HG03025 (cell line): ENCODE results near the gene ITGB8.

Source experiments
- ATAC-seq: cut with Tn5 transposase; IDR thresholded peaks from one replicate; pipeline ENCODE4 v1.9.1; 2021; ENCODE audit warnings: mild to moderate bottlenecking, moderate library complexity; ENCODE audit not compliant: unreplicated experiment, low FRiP score

ITGB8 gene

DNA sequence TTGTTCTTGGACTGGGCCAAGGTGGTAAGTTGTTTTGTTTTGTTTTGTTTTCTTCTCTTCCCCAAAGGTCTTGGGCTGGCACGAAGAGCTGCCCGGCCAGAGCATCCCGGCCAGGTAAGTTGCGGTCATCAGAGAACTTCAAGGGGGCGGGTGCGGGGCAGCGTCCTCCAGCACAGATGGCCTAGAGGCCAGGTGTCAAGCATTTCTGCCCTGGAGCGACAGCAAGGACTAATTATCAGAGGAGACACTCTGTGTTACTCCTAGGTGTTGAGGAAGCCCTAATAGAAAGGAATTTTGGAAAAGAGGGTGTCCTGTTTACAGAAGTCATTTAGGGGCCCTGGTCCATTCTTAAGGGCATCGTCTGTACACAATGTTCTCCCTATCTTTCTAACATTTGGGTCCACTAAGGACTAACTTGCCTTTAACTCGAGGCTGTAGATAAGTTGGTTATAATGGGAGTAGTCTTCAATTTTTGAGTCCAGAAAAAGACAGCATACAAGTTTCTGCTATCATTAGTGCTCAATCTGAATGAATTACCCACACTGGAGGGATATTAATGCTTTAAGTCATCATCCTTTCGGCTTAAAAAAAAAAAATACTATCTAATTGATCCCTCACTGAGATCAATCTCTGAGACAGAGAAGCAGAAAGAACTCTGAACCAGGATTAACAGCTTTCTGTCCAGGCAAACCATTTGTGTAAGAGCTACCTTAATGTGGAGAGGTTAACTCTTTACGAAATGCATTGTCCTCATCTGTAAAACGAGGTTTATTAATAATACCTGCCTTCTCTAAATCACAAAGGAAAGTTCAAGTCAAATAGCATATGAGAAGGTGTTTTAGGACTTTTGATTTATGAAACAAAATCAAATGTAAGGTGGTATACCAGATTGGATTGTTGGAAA is 1.5 kb downstream of the ITGB8 start:
- ATAC-seq, result no peak

DNA sequence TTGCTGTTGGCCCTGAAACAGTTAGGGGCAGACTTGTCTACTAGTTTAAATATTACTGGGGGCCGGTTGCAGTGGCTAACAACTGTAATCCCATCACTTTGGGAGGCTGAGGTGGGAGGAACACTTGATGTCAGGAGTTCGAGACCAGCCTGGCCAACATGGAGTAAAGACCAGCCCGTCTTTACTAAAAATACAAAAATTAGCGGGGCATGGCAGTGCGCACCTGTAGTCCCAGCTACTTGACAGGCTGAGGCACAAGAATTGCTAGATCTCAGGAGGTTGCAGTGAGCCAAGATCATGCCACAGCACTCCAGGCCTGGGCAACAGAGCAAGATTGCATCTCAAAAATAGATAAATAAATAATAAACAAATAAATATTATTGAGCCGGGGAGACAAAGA is 7.6 kb downstream of the ITGB8 start:
- ATAC-seq, result no peak

- no peak for ATAC-seq
Measured at GRCh38 chr7:20340839-20341238, 10.1 kb downstream of the ITGB8 start.

- no peak for ATAC-seq
Measured at GRCh38 chr7:20343205-20343604, 12.5 kb downstream of the ITGB8 start.

- no peak for ATAC-seq
Measured at GRCh38 chr7:20343941-20344340, 13.2 kb downstream of the ITGB8 start.

- ATAC-seq, result no peak
Measured at GRCh38 chr7:20344396-20344795, 13.7 kb downstream of the ITGB8 start.

- ATAC-seq, result no peak
Measured at GRCh38 chr7:20346577-20346976, 15.9 kb downstream of the ITGB8 start.

DNA sequence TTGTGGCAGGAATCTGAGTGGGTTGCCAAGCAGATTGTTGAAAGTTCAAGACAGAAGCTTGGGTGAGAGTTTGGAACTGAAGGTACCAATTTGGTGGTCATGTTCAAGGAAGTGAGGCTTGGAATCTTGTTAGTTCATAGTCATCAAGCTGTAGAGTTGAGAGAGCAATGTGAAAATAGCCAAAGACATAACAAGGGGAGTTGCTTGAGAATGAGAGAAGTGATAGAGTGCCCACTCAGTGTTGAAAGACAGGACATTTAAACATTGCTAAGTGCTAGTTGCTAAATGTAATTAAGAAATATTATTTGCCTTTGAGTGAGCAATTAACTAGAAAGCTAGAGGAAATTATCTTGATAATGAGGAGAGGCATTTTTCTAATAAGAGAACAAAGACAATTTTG is 17.0 kb downstream of the ITGB8 start:
- no peak for ATAC-seq

DNA sequence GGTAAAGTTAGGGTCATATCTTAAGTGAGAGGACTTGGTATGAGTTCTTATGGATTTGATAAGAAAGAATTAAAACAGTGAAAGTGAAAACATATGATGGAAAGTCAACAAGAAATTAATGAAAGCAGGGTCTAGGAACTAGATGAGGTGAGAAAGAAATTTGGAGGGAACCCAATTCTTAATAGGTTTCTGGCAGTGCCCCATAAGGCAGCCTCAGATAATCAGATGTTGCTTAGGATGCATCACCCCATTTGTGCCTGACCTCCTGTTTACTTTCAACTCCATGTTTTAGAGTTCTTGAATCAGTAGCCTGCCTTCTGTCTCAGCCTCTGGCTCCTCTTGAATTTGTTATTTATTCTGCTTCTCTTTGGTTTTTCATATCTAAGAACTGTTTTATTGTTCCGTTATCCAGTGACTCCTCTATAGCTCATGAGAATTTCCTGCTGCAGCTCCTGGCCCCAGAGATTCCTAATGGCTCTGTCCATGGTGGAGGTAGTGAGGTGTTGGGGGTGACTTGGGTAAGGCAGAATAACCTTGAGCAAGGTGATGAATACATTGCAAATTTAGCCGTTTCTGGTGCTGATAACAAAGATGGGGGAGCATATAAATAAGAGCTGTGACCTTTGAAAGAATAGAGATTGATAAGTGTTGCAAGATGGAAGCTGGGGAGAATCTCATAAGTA is 17.6 kb downstream of the ITGB8 start:
- no peak for ATAC-seq

DNA sequence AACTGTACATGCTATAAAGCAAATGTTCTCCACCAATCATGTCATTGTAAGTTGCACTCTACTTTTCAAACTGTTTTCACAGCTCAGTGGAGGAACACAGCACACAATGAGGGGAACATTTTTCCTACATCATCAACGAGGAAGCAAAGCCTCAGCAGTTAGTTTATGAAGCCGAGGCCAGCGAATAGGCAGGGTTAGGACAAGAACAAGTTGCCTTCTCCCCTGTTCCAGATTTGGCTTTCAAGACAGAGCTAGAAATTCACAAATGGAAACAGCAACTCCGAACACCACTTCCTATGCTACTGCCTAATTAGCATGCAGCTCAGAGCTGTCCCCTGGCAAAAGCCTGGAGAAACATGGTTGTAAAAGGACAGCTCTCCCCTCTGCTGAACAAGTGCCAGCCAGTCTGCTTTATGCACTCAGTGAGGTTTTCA is 19.8 kb downstream of the ITGB8 start:
- ATAC-seq, result no peak

DNA sequence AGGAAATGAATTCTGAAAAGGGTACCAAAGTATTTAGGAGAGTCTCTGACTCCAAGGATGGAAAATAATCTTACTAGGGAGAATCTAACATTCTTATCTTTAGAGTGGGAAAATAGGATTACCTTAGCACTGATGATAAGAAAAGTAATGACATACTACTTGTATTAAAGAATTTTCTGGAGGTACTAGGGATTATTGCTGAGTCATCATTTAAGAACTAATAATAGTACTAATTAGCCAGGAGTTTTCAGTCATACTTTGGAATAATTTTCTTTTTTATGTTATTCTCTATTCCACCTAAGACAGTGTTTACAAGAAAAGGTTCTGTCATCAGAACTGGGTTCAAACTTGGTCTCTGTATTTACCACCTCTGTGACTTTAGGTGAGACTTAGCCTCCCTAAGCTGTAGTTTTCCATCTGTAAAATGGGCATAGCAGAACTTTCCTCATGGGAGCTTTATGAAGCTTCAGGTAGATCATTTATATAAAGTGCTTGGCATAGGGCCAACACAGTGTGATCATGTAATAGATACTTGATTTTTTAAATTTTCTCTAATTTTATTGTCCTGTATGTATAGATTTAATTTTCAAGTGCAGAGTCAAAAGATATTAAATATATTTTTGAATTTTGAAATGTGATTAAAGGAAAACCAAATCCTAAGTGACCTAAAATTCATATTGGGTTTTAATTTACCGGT is 20.4 kb downstream of the ITGB8 start:
- ATAC-seq, result no peak

- no peak for ATAC-seq
Measured at GRCh38 chr7:20351901-20352300, 21.2 kb downstream of the ITGB8 start.

DNA sequence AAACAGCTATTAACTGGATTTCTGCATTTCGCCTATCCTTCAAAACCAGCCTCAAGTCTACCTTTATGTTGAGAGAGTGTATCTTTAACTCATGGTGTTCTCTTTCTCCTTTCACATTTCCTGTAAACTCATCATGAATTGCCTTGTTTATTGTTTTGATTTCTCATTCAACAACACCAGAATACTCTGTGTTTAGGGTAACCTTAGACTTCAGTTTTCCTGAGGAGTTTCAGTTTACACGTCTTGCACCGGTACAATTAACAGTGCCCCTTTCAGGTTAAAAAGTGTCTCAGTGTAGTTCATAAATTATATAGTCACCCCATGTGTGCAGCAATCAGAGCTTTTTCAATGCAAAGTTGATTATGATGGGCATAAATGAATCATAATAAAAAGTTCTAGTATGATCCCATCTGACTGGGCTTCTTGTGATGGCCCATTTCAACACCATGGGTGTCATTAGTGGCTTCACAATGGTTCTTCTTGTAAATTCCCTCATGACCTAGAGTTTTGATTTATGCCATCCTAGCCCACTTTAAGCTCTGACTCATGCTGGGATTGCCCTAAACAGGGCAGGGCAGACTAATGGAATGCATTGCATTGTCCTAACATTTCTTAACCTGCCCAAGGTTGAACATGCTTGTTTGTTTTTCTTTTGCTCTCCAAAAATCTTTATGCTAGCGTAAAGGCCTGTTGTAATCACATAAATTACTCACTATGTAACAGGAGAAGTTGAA is 22.0 kb downstream of the ITGB8 start:
- no peak for ATAC-seq

GRCh38 chr7:20354610-20355528 is 24.2 kb downstream of the ITGB8 start:
- ATAC-seq, result no peak

GRCh38 chr7:20358106-20358505 is 27.4 kb downstream of the ITGB8 start:
- ATAC-seq, result no peak

- no peak for ATAC-seq
Measured at GRCh38 chr7:20358762-20359282, 28.1 kb downstream of the ITGB8 start.

GRCh38 chr7:20359341-20359963 is 28.8 kb downstream of the ITGB8 start:
- ATAC-seq, result no peak

DNA sequence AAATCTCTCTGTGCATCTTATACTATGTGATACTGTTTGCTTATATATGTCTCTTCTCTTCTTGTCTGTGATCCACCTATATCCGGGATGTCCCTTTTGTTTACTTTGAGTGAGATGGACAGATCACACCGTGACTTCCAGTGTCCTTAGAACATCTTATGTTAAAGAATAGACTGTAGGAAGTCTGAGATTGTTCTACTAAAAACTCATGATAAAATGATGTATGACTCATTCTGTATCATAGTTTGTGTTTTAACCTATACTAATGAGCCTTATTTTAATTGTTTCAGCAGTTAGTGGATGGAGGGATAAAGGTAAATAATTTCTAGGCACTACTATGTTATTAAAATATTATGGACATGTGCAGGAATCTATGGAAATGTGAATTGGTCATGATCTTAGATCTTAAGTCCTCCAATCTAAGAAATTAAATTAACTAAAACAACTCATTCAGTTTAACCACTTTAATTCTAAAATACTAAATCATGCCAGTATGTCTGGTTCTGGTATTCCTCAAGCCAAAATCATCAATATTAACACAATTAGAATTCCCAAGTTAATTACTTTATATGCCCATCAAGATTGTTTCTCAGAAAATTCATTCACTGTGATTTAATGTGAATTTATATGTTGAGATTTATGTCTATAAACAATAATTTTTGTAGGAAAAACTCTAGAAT is 32.0 kb downstream of the ITGB8 start:
- no peak for ATAC-seq
